AG09309 (cell line): ENCODE data around the gene ADCK1.

Experiments
- DNase-seq: peaks from one replicate; pipeline ENCODE4 v3.0.0-alpha.2; 2010; ENCODE audit warnings: low read depth
- H3K4me3 ChIP-seq: 2 replicates; pipeline ENCODE4 v1.5.1; 2011; ENCODE audit warnings: mild to moderate bottlenecking, low read depth, low read length, moderate library complexity; ENCODE audit not compliant: control insufficient read depth
- CTCF ChIP-seq: IDR thresholded peaks from 2 replicates; pipeline ENCODE4 v1.5.1; 2011; ENCODE audit warnings: mild to moderate bottlenecking, low read depth, low read length, inconsistent platforms; ENCODE audit not compliant: insufficient read depth, control insufficient read depth; ENCODE audit errors: missing control alignments

ADCK1 gene

GRCh38 chr14:77902811-77903210 lies 102.9 kb downstream of the ADCK1 start:
- no peak for TF ChIP-seq CTCF
- H3K4me3 ChIP-seq = no peak overlapping the region
- DNase-seq = no peak

- DNase-seq = peak; percentile 13
- no peak overlapping the region for H3K4me3 ChIP-seq
- no peak for TF ChIP-seq CTCF
These were observed 103.3 kb downstream of the ADCK1 start for GRCh38 chr14:77903221-77903620.

- no peak for TF ChIP-seq CTCF
- no peak for DNase-seq
- no peak overlapping the region for H3K4me3 ChIP-seq
These were observed 104.2 kb downstream of the ADCK1 start for GRCh38 chr14:77903937-77904617.

GRCh38 chr14:77906446-77906845 lies 106.5 kb downstream of the ADCK1 start:
- H3K4me3 ChIP-seq = no peak overlapping the region
- no peak for TF ChIP-seq CTCF
- no peak for DNase-seq

- no peak overlapping the region for H3K4me3 ChIP-seq
- no peak for TF ChIP-seq CTCF
- DNase-seq = no peak
These were observed 108.9 kb downstream of the ADCK1 start for GRCh38 chr14:77908847-77909246.

- no peak for DNase-seq
- no peak for TF ChIP-seq CTCF
These were observed 110.0 kb downstream of the ADCK1 start for GRCh38 chr14:77909911-77910310.

GRCh38 chr14:77910506-77910905 lies 110.6 kb downstream of the ADCK1 start:
- no peak for DNase-seq
- H3K4me3 ChIP-seq = no peak overlapping the region
- TF ChIP-seq CTCF = no peak

More at GRCh38 chr14:77909911-77910310, 110.0 kb downstream of the ADCK1 start:
- no peak overlapping the region for H3K4me3 ChIP-seq
